ENCODE data around the gene PPM1A. TPM values are rescaled to one million over a fixed set of nuclear protein-coding genes. Genes with fewer than 3 reads are reported as not detected.

Gene PPM1A
- total RNA-seq, 4 donors from 2014 or later: 41.9 to 65.8 (median 44.5) TPM

DNA sequence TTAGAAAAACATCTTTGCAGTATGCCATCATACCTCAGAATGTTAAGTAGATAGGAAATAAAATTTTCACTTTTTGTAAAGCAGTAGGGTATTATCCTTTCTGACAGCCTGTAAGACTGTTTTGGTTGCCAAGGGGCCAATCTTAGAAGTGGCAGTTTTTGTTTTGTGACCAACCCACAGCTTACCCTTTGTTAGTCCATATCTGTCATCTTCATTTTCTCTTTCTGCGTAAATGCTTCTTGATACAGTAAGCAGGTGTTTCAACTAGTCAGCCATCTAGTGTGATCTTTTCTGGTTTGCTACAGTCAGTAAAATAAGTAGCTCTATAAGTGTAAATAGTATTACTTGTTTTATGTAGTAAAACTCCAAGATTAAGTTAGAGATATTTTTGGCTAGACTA, 8.8 kb downstream of the PPM1A start:
- no peaks in the 10 kb centered on the region for H3K36me3 ChIP-seq
- no peak for TF ChIP-seq POLR2A (IDR thresholded peaks at IDR 0.05)
- TF ChIP-seq, protein P1, sequence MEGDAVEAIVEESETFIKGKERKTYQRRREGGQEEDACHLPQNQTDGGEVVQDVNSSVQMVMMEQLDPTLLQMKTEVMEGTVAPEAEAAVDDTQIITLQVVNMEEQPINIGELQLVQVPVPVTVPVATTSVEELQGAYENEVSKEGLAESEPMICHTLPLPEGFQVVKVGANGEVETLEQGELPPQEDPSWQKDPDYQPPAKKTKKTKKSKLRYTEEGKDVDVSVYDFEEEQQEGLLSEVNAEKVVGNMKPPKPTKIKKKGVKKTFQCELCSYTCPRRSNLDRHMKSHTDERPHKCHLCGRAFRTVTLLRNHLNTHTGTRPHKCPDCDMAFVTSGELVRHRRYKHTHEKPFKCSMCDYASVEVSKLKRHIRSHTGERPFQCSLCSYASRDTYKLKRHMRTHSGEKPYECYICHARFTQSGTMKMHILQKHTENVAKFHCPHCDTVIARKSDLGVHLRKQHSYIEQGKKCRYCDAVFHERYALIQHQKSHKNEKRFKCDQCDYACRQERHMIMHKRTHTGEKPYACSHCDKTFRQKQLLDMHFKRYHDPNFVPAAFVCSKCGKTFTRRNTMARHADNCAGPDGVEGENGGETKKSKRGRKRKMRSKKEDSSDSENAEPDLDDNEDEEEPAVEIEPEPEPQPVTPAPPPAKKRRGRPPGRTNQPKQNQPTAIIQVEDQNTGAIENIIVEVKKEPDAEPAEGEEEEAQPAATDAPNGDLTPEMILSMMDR (IDR thresholded peaks at IDR 0.05): no peak
- peaks cover 13 to 19% of the 10 kb centered on the region in 2 donors for H3K4me1 ChIP-seq
- H3K4me3 ChIP-seq (replicated peaks in 1 of 3): no peak overlapping the region
- no peak for DNase-seq
- H3K9me3 ChIP-seq: no peaks in the 10 kb centered on the region
- no peaks in the 10 kb centered on the region for H3K27me3 ChIP-seq
- H3K27ac ChIP-seq: no peak overlapping the region
- 98 to 100% methylated on average over 1 of the region's 1 CpG for WGBS, 2 donors
- intact Hi-C loops (cut with DNase I): no loop called here

GRCh38 chr14:60265163-60265562, 16.1 kb downstream of the PPM1A start:
- Histone ChIP-seq H3K27me3 (no peaks in the 10 kb centered on the region), H3K4me1 (no peaks in the 10 kb centered on the region), H3K27ac (no peak overlapping the region), H3K4me3 (replicated peaks in 1 of 3) (no peak overlapping the region), H3K36me3 (no peaks in the 10 kb centered on the region), H3K9me3 (no peaks in the 10 kb centered on the region)
- TF ChIP-seq, protein P1 (IDR thresholded peaks at IDR 0.05): no peak
- no peak for TF ChIP-seq POLR2A (IDR thresholded peaks at IDR 0.05)
- 97 to 100% methylated on average over 1 of the region's 1 CpG for WGBS, 2 donors
- intact Hi-C loops (cut with DNase I): no loop called here
- no peak for DNase-seq

- no peak overlapping the region for H3K4me3 ChIP-seq (replicated peaks in 1 of 3)
- H3K4me1 ChIP-seq: no peaks in the 10 kb centered on the region
- no peak overlapping the region for H3K27ac ChIP-seq
- intact Hi-C loops (cut with DNase I): no loop called here
- H3K27me3 ChIP-seq: no peaks in the 10 kb centered on the region
- 96 to 97% methylated on average over 1 of the region's 1 CpG for WGBS, 2 donors
- no peaks in the 10 kb centered on the region for H3K9me3 ChIP-seq
- DNase-seq: no peak
- no peaks in the 10 kb centered on the region for H3K36me3 ChIP-seq
- TF ChIP-seq, protein P1 (IDR thresholded peaks at IDR 0.05): peak in 3 of 6 experiments; percentile 9 to 35 (median 23)
- TF ChIP-seq POLR2A (IDR thresholded peaks at IDR 0.05): no peak
These were observed 17.3 kb downstream of the PPM1A start for GRCh38 chr14:60266021-60266937.

DNA sequence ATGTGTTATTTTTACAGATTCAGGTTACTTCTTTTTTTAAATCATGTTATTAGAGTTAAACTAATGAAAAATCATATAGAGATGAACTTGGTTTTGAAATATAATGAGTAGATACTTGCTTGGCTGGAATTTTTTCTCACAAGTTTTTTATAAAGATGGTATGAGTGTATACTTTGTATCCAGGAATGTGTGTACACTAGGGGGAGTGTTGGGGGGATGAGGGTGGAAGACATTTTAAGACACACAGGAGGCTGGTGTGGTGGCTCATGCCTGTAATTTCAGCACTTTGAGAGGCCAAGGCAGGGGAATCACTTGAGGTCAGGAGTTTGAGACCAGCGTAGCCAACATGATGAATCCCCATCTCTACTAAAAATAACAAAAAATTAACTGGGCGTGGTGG, 23.2 kb downstream of the PPM1A start:
- no peak for DNase-seq

More for the DNA sequence above, 23.2 kb downstream of the PPM1A start:
- 98 to 100% methylated on average over 2 of the region's 2 CpGs for WGBS, 2 donors
- Histone ChIP-seq H3K36me3 (no peaks in the 10 kb centered on the region), H3K4me3 (replicated peaks in 1 of 3) (no peak overlapping the region), H3K9me3 (no peaks in the 10 kb centered on the region), H3K4me1 (peaks cover 19 to 23% of the 10 kb centered on the region in 2 donors), H3K27me3 (no peaks in the 10 kb centered on the region), H3K27ac (no peak overlapping the region)
- TF ChIP-seq POLR2A (IDR thresholded peaks at IDR 0.05): no peak
- TF ChIP-seq, protein P1 (IDR thresholded peaks at IDR 0.05): no peak
- intact Hi-C loops (cut with DNase I): no loop called here
